GM20431 (cell line): ENCODE measurements around the gene PRKCA.
"Not testable (repeated sequence)": the region's sequence is repeated elsewhere in the genome, so short reads cannot be mapped to it uniquely, and the experiment has no call there.

ENCODE experiments used
- in situ Hi-C: fragments of 300-500 bp; cut with MseI, MboI; formaldehyde crosslinking; loops from one replicate; pipeline ENCODE4 v1.15.0; 2020; ENCODE audit warnings: low sequenced_read_pairs; ENCODE audit not compliant: unreplicated experiment

PRKCA gene

GRCh38 chr17:66373079-66373478 is 70.7 kb downstream of the PRKCA start:
- in situ Hi-C loops, result no loop called here

GRCh38 chr17:66373944-66374817 is 71.8 kb downstream of the PRKCA start:
- in situ Hi-C loops, result no loop called here

GRCh38 chr17:66375121-66375520 is 72.7 kb downstream of the PRKCA start:
- in situ Hi-C loops, result no loop called here

- in situ Hi-C loops, result no loop called here
Observed at GRCh38 chr17:66378296-66378695, 75.9 kb downstream of the PRKCA start.

- in situ Hi-C loops, result no loop called here
Observed at GRCh38 chr17:66379544-66379943, 77.1 kb downstream of the PRKCA start.

GRCh38 chr17:66379996-66380395 is 77.6 kb downstream of the PRKCA start:
- in situ Hi-C loops, result no loop called here

- in situ Hi-C loops, result no loop called here
Observed at GRCh38 chr17:66381701-66382362, 79.4 kb downstream of the PRKCA start.

GRCh38 chr17:66383333-66383732 is 80.9 kb downstream of the PRKCA start:
- in situ Hi-C loops, result no loop called here

- in situ Hi-C loops, result no loop called here
Observed at GRCh38 chr17:66386498-66387351, 84.3 kb downstream of the PRKCA start.

GRCh38 chr17:66387392-66387981 is 85.1 kb downstream of the PRKCA start:
- in situ Hi-C loops, result no loop called here

- in situ Hi-C loops, result no loop called here
Observed at GRCh38 chr17:66392783-66393437, 90.5 kb downstream of the PRKCA start.

- in situ Hi-C loops, result no loop called here
Observed at GRCh38 chr17:66395961-66396360, 93.5 kb downstream of the PRKCA start.

- in situ Hi-C loops, result no loop called here
Observed at GRCh38 chr17:66397486-66397885, 95.1 kb downstream of the PRKCA start.

GRCh38 chr17:66398059-66398458 is 95.6 kb downstream of the PRKCA start:
- in situ Hi-C loops, result no loop called here

GRCh38 chr17:66398617-66399016 is 96.2 kb downstream of the PRKCA start:
- in situ Hi-C loops, result no loop called here

- in situ Hi-C loops, result no loop called here
Observed at GRCh38 chr17:66399441-66399840, 97.0 kb downstream of the PRKCA start.

GRCh38 chr17:66400041-66400688 is 97.8 kb downstream of the PRKCA start:
- in situ Hi-C loops, result not testable (repeated sequence)

GRCh38 chr17:66400698-66401097 is 98.3 kb downstream of the PRKCA start:
- in situ Hi-C loops, result no loop called here

GRCh38 chr17:66401364-66401763 is 99.0 kb downstream of the PRKCA start:
- in situ Hi-C loops, result no loop called here
